NCI-H1417 treated with DMSO at 0.1 percent for 48 hours (cell line): Measurements from ENCODE around the gene MYRF.

Experiments used
- DNase-seq: peaks from one replicate; lab custom pipeline; 2025; lab: John Stamatoyannopoulos, UW

The MYRF gene

GRCh38 chr11:61795459-61795858 is 43.0 kb downstream of the MYRF start:
- no peak for DNase-seq

GRCh38 chr11:61795876-61796526 is 43.6 kb downstream of the MYRF start:
- no peak for DNase-seq

- peak; percentile 52 for DNase-seq
Observed at GRCh38 chr11:61797263-61797944, 45.0 kb downstream of the MYRF start.

GRCh38 chr11:61799665-61800284 is 47.3 kb downstream of the MYRF start:
- DNase-seq: no peak

GRCh38 chr11:61800331-61801281 is 48.2 kb downstream of the MYRF start:
- DNase-seq: no peak

- DNase-seq: no peak
Observed at GRCh38 chr11:61802605-61803004, 50.2 kb downstream of the MYRF start.

GRCh38 chr11:61803889-61804647 is 51.6 kb downstream of the MYRF start:
- no peak for DNase-seq

- no peak for DNase-seq
Observed at GRCh38 chr11:61805146-61805545, 52.7 kb downstream of the MYRF start.

- no peak for DNase-seq
Observed at GRCh38 chr11:61806785-61807184, 54.3 kb downstream of the MYRF start.

GRCh38 chr11:61810671-61811175 is 58.3 kb downstream of the MYRF start:
- DNase-seq: no peak

- DNase-seq: no peak
Observed at GRCh38 chr11:61811831-61812230, 59.4 kb downstream of the MYRF start.

- DNase-seq: no peak
Observed at GRCh38 chr11:61812736-61813411, 60.4 kb downstream of the MYRF start.

GRCh38 chr11:61814247-61814957 is 62.0 kb downstream of the MYRF start:
- peak; percentile 11 for DNase-seq

- peak; percentile 68 for DNase-seq
Observed at GRCh38 chr11:61814958-61815789, 62.7 kb downstream of the MYRF start.

- peak; percentile 12 for DNase-seq
Observed at GRCh38 chr11:61815790-61816735, 63.6 kb downstream of the MYRF start.

- peak; percentile 87 for DNase-seq
Observed at GRCh38 chr11:61816736-61817455, 64.5 kb downstream of the MYRF start, which contains the start of gene FADS1. Gene FADS1, minus strand, starts transcription at chr11:61817003. Its CDS starts 74 bp downstream, at chr11:61816929.
